GM19438 (cell line): Measurements from ENCODE around the gene TMEM132D.
"Not testable (repeated sequence)": the region's sequence is repeated elsewhere in the genome, so short reads cannot be mapped to it uniquely, and the experiment has no call there.

Experiments used
- ATAC-seq: cut with Tn5 transposase; IDR thresholded peaks from one replicate; pipeline ENCODE4 v1.9.1; 2021; ENCODE audit warnings: low read depth; ENCODE audit not compliant: unreplicated experiment

TMEM132D gene

DNA sequence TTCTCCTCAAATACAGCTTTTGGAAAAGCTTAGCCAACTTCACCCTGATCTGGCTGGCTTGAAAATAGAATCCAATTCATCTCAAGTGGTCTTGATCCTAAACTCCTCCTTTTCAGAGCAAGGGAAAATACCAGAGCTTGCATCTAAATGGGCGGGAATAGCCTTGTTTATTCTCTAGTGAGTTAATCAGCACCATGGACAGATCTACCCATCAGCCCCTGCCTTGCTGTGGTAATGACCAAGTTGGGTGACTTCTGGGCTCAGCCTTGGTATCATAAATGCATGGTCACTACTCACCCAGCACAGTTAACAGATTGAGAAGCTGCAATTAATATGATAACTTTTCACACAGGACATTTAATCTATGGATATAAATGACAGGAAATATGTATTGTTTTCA is 853.9 kb downstream of the TMEM132D start:
- no peak for ATAC-seq

GRCh38 chr12:129043334-129043733 is 860.5 kb downstream of the TMEM132D start:
- not testable (repeated sequence) for ATAC-seq

DNA sequence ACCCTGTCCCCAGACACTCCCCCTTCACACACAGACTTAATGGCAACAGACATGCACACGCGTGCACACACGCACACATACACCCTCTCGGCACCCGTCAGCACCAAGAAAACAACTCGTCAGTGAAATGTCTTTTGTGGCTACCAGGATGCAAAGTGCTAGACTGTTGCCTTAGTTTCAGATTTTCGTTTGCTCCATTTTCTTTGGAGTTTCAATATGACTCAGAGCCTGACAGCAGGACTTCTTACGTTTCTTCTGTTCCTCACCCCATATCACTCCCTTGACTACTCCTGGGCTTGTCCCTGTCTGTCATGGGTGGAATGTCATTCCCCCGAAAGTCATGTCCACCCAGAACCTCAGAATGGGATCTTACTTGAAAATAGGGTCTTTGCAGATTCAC is 867.7 kb downstream of the TMEM132D start:
- ATAC-seq, result no peak

DNA sequence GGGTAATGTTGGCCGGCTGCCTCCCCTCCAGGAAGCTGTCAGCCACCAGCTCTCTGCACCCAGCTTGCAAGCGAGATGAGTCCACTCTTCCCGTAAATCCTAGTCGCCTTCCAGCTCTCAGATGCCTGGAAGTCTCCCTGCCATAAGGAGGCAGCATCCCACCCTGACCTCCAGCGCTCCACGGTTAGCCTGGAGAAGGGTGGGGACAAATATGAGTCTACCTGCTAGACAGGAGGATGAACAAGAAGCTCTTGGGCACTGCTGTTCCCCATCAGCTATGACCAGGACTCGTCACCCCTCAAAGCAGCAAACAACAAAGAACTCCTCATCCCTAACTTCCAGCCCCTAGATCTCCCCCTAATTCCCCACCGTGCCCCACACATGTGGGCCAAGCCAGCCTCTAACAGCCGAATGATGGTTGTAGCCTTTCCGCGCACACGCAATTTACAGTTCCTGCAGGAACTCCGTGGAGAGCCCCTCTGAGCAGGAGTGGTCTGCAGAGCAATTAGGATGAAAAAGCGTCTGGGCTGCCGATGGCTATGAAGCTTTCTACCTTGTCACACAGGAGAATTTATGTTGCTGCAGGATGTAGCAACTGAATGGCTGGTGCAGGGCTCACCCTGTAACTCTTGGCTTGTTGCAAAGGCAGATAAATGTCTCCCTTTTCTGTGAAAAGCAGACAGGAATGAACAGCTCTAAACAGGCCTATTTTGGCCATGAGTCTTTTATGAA is 869.1 kb downstream of the TMEM132D start:
- ATAC-seq, result no peak

DNA sequence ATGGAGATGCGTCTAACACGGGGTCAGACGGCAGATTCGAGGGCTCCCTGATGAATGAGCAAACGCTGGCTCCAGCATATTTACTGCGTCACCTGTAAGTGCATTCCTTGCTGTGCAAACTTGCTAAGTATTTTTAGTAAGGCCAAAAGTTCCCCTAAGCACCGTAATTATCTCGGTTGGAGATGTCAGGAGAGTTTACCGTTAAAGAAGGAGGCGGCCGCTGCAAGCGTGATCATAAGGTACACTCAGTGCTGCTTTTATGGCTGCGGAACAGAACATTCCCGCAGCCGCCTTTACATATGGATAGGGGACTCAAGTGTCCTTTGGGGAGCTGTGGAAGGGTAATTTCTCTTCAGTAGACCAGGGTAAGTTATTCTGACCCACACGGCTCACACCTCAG is 875.0 kb downstream of the TMEM132D start:
- ATAC-seq, result no peak

GRCh38 chr12:129025055-129025454 is 878.8 kb downstream of the TMEM132D start:
- no peak for ATAC-seq
